ENCODE measurements around the gene PIAS4.

- TF ChIP-seq TCF7 (IDR thresholded peaks at IDR 0.05; ENCODE audit: borderline replicate concordance) (no peak), E2F6 (IDR thresholded peaks at IDR 0.05; ENCODE audit: borderline replicate concordance in 1 of 2, extremely low read depth in 1 of 2, insufficient read depth in 1 of 2, insufficient read length in 1 of 2, low read depth in 1 of 2, low read length in 1 of 2, poor library complexity in 1 of 2, severe bottlenecking in 1 of 2) (no peak), ZNF395 (CRISPR knock-in tag; IDR thresholded peaks at IDR 0.05) (no peak), CTCF (IDR thresholded peaks at IDR 0.05 in 2 of 3, conservative IDR thresholded peaks at IDR 0.05 in 1 of 3; ENCODE audit: insufficient read depth in 2 of 3, low read depth in 1 of 3, low read length in 3 of 3) (no peak), RBBP5 (IDR thresholded peaks at IDR 0.05; ENCODE audit: borderline replicate concordance, insufficient read depth, low read length, poor library complexity, severe bottlenecking) (no peak), FOXK1 (CRISPR knock-in tag; IDR thresholded peaks at IDR 0.05; ENCODE audit: borderline replicate concordance) (no peak)
These were observed 19.6 kb downstream of the PIAS4 start for GRCh38 chr19:4027146-4027545.
